ACC112 (cell line): ENCODE data around the gene RAB12.
"Not testable (repeated sequence)": the region's sequence is repeated elsewhere in the genome, so short reads cannot be mapped to it uniquely, and the experiment has no call there.

Source experiments
- H2AFZ ChIP-seq: fragments of 200-600 bp; sonication (generic); one replicate; pipeline ENCODE4 v1.6.0; 2017; ENCODE audit warnings: antibody characterized with exemption, low read length; ENCODE audit not compliant: unreplicated experiment
- H3K27ac ChIP-seq: fragments of 200-600 bp; sonication (generic); 2 replicates; pipeline ENCODE4 v1.5.1; 2014; ENCODE audit warnings: low read depth, mild to moderate bottlenecking, antibody characterized with exemption, low read length, moderate library complexity
- H3K27me3 ChIP-seq: fragments of 200-600 bp; sonication (generic); 2 replicates; pipeline ENCODE4 v1.6.1; 2014; ENCODE audit warnings: mild to moderate bottlenecking, antibody characterized with exemption, low read length, moderate library complexity, mixed read lengths; ENCODE audit not compliant: insufficient read depth
- H3K36me3 ChIP-seq: fragments of 200-600 bp; sonication (generic); 2 replicates; pipeline ENCODE4 v1.6.1; 2016; ENCODE audit warnings: mild to moderate bottlenecking, antibody characterized with exemption, low read length, moderate library complexity, mixed read lengths; ENCODE audit not compliant: insufficient read depth
- H3K4me1 ChIP-seq: fragments of 200-600 bp; sonication (generic); one replicate; pipeline ENCODE4 v1.6.1; 2016; ENCODE audit warnings: low read length, mixed read lengths; ENCODE audit not compliant: insufficient read depth, unreplicated experiment, control insufficient read depth
- H3K4me3 ChIP-seq: fragments of 200-600 bp; sonication (generic); 2 replicates; pipeline ENCODE4 v1.5.1; 2014; ENCODE audit warnings: mild to moderate bottlenecking, low read depth, low read length
- H3K79me2 ChIP-seq: fragments of 200-600 bp; sonication (generic); one replicate; pipeline ENCODE4 v1.6.0; 2016; ENCODE audit warnings: low read length; ENCODE audit not compliant: control insufficient read depth, unreplicated experiment, insufficient read depth

The RAB12 gene, protein sequence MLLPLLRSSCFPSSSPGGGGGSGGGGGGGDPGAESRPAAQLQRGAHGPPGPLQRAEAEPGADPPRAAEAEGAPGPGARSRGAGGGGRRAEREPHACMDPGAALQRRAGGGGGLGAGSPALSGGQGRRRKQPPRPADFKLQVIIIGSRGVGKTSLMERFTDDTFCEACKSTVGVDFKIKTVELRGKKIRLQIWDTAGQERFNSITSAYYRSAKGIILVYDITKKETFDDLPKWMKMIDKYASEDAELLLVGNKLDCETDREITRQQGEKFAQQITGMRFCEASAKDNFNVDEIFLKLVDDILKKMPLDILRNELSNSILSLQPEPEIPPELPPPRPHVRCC

DNA sequence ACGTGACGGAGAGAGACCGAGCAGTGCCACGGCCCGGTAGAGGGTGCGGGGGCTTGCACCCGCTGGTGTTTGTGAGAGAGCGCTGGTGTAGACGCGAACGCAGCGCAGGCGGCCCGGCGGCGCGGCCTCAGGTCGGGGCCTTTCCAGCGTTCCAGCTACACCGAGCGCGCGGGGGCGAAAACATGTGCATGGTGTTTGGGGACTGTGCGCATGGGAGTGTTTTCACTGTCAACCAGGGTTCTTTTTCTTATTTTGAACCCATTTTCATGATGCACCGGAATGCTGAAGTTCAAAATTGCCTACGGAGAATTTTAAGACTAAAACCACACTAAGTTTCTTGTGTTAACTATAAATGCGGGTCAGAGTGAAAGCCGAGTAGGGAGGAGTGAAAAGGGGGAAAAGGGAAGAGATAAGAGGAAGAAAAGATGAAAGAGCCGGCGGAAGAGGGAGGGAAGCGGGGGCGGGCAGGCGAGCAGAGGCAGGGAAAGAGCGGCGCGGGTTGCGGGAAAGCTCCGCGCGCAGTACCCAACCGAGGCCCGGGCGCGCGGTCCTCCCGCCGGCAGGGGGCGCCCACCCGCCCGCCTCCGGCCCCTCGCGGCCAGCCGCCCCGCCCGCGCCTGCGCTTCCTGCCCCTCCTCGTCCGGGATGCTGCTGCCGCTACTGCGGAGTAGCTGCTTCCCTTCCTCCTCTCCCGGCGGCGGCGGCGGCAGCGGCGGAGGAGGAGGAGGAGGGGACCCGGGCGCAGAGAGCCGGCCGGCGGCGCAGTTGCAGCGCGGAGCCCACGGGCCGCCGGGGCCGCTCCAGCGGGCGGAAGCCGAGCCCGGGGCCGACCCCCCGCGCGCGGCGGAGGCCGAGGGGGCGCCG is at the start of gene RAB12:
Gene RAB12, plus strand, starts transcription at position 643 of the 864 bp plus-strand sequence. Its CDS starts 3 bp downstream, at position 646.
- Histone ChIP-seq H3K27me3 (no peaks in the 10 kb centered on the region), H3K36me3 (peaks cover 7% of the 10 kb centered on the region; the same call in 1 of the 2 replicates), H2AFZ (peak within 1 kb of the TSS; percentile 100), H3K4me1 (peaks cover 33% of the 10 kb centered on the region), H3K4me3 (peak within 1 kb of the TSS; percentile 91), H3K27ac (peak within 1 kb of the TSS; percentile 53), H3K79me2 (peaks cover 45% of the 10 kb centered on the region)

DNA sequence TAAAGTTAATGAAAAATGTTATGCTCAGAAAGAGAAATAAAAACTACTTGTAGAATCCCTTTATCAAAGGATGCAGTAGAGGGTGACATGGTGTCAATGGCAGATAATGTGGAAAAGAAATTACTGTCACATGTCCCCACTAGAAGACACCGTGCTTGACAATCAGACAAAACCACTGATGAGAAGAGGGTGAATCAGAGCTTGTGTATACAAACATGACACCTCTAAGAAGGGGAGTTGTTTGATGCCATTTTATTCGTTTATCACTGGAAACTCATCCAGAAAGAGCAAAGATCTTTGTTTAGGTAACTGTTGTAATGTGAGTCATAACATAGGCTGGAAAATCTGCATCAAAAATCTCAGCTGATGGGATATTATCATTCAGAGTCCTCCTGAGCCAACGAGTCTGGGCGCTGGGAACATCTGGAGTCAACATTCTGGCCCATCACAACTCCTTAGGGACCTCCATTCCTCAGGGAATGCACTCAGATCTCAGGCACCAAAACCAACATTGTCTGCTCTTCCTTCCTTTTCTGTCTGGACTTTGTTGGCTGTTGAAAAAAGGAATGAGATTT is 49.5 kb upstream of the RAB12 start:
- Histone ChIP-seq H3K36me3 (no peaks in the 10 kb centered on the region), H3K79me2 (no peaks in the 10 kb centered on the region), H3K27ac (no peak overlapping the region), H3K4me3 (no peak overlapping the region), H2AFZ (no peak overlapping the region), H3K27me3 (peaks cover 71% of the 10 kb centered on the region), H3K4me1 (no peaks in the 10 kb centered on the region)

DNA sequence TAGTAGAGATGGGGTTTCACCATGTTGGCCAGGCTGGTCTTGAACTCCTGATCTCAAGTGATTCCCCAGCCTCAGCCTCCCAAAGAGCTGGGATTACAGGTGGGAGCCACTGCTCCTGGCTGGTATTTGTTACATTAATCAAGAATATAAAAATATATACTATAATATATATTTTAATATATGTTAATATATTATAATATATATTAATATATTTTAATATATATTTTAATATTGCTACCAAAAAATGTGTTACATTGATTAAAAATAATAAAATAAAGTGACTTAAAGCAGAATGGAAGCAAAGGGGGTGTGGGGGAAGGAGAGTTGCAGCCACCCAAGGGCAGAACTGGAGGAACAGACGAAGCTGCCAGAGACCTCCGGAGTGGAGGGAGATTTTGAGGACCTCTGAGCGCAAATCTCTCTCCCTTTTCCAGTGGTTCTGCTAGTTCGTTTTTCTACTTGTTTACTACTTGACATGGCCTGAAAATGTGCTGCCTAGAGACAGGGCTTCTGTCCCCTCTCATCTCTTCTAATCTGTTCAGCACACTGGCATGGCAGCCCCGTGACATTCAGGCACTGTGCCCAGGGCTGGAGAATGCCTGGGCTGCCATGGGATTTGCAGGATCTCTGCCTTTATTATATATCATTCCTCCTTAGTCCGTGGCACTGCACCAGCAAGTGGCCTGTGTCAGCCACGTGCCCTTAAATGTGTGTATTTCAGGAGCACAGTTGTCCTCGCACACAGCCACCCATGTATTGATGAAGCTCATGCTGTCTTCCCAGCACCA is 47.9 kb upstream of the RAB12 start:
- Histone ChIP-seq H3K27ac (no peak overlapping the region), H3K4me3 (no peak overlapping the region), H2AFZ (no peak overlapping the region), H3K36me3 (no peaks in the 10 kb centered on the region), H3K4me1 (no peaks in the 10 kb centered on the region), H3K27me3 (peaks cover 64% of the 10 kb centered on the region), H3K79me2 (no peaks in the 10 kb centered on the region)

DNA sequence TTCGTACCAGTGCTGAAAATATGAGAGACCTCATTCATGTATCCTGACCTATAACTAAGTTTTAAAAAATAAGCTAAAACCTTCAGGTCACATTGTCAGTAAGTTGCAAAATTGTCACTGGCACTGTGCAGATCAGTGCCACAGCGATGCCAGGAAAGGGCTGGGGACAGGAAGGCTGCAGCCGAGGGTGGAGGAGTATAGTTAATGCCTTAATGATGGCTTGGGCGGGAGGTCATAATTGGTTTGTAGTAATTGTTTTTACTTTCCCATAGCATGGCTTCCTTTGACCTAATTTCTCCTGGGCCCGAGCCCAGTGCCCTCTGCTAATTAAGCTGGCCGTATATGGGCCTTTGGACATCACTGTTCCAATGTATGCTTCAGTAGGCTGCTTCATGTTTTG is 47.2 kb upstream of the RAB12 start:
- Histone ChIP-seq H3K27ac (no peak overlapping the region), H2AFZ (no peak overlapping the region), H3K79me2 (no peaks in the 10 kb centered on the region), H3K4me1 (no peaks in the 10 kb centered on the region), H3K27me3 (peaks cover 62% of the 10 kb centered on the region), H3K4me3 (no peak overlapping the region), H3K36me3 (no peaks in the 10 kb centered on the region)

DNA sequence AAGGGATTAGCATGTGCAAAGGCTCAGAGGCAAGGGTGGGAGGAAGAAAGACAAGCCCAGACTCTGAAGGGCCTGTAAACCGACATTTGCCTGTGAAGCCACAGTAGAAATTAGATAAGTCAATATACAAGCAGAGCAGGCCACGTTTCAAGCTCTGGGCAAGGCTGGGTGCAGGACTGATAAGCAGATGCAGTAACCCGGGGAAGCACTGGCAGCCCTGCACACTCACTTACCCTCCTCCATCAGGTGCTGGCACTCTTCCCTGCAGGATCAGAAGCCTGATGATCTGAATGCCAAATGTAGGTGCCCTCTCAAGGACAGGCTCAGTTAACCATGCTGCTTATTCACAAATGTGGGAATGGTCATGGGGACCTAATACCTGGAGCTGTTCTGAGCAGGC is 46.3 kb upstream of the RAB12 start:
- Histone ChIP-seq H3K4me1 (no peaks in the 10 kb centered on the region), H2AFZ (no peak overlapping the region), H3K27ac (no peak overlapping the region), H3K27me3 (peaks cover 61% of the 10 kb centered on the region), H3K36me3 (no peaks in the 10 kb centered on the region), H3K4me3 (no peak overlapping the region), H3K79me2 (no peaks in the 10 kb centered on the region)

DNA sequence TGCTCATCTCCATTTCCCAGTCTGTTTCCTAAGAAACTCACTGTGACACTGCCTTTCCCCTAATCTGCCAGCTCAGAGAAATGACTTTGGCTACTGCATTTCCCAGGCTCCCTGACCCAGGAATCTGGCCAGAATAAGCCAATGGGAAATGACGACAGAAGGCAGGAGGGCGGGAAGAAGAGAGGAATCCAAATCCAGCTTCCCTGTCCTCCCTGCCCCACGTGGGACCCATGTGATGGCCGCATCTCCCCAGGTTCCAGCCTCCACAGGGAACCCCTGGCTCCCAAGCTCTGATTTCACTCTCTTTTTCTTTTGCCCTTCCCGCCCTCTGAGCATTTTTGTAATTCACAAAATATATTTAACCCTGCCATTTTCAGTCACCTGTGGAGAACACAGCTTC is 37.8 kb upstream of the RAB12 start:
- H3K4me3 ChIP-seq = no peak overlapping the region
- no peak overlapping the region for H2AFZ ChIP-seq
- no peaks in the 10 kb centered on the region for H3K4me1 ChIP-seq
- no peaks in the 10 kb centered on the region for H3K79me2 ChIP-seq
- H3K36me3 ChIP-seq = no peaks in the 10 kb centered on the region
- H3K27ac ChIP-seq = no peak overlapping the region
- peaks cover 26% of the 10 kb centered on the region; the same call in 1 of the 2 replicates for H3K27me3 ChIP-seq

DNA sequence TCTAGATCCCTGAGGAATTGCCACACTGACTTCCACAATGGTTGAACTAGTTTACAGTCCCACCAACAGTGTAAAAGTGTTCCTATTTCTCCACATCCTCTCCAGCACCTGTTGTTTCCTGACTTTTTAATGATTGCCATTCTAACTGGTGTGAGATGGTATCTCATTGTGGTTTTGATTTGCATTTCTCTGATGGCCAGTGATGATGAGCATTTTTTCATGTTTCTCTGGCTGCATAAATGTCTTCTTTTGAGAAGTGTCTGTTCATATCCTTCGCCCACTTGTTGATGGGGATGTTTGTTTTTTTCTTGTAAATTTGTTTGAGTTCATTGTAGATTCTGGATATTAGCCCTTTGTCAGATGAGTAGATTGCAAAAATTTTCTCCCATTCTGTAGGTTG is 35.5 kb upstream of the RAB12 start:
- H3K27me3 ChIP-seq = peaks cover 18% of the 10 kb centered on the region; the same call in 1 of the 2 replicates
- H3K36me3 ChIP-seq, H3K79me2 ChIP-seq, H3K4me1 ChIP-seq, H3K27ac ChIP-seq, H2AFZ ChIP-seq, H3K4me3 ChIP-seq: not testable (repeated sequence)

DNA sequence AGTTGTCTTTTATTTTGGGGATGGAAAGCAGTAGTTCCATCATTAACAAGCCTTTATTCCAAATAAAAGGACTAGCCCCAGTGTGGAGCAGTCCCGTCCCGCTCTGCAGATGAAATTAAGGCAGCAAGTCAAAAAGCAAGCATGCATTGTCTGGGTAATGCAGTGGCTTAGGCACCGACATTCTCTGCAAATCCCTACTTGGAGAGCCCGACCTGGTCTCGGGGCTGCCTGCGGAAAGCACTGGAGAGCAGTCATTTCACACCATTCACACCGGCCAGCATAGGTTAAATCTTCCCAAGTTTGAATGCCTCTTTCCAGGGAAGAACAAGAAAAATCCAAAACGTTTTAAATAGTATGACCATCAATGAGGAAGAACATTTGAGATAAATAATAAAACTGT is 24.4 kb upstream of the RAB12 start:
- Histone ChIP-seq H3K27ac (no peak overlapping the region), H3K27me3 (peaks cover 74% of the 10 kb centered on the region), H3K4me1 (no peaks in the 10 kb centered on the region), H2AFZ (no peak overlapping the region), H3K36me3 (no peaks in the 10 kb centered on the region), H3K4me3 (no peak overlapping the region), H3K79me2 (no peaks in the 10 kb centered on the region)

DNA sequence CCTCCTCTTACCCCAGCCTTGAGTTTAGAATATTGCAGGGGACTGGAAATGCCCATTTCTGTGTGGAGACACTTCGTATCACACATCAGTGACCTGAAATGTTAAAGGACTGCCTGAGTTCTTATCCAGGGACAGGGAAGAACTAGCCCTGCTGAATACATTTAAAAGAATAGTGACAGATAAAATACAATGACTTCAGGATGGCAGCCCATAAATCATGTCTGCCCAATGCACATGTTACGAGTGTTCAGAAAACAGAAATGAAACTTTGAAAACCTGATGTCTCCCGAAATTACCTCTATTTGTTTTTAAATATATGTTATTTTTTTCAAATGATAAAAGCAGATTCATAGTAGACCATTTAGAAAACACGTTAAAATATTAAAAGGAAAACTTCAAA is 22.3 kb upstream of the RAB12 start:
- H3K36me3 ChIP-seq = no peaks in the 10 kb centered on the region
- H3K27ac ChIP-seq = no peak overlapping the region
- peaks cover 70% of the 10 kb centered on the region for H3K27me3 ChIP-seq
- H3K79me2 ChIP-seq = no peaks in the 10 kb centered on the region
- no peak overlapping the region for H2AFZ ChIP-seq
- no peaks in the 10 kb centered on the region for H3K4me1 ChIP-seq
- H3K4me3 ChIP-seq = no peak overlapping the region

DNA sequence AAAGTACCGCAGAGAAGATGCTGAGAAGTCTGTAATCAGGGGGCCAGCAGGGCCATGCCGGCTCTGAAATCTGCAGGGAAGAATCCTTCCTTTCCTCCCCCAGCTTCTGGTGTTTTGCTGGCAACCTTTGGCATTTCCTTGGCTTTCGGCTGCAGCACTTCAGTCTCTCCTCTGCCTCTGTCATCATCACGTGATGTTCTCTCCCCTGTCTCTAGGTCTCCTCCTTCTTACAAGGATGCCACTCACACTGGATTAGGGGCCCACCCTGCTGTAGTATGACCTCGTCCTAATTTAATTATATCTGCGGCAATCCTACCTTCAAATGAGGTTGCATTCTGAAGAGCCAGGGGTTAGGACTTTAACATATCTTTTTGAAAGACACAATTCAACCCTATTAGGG is 13.8 kb upstream of the RAB12 start:
- H2AFZ ChIP-seq = no peak overlapping the region
- H3K36me3 ChIP-seq = no peaks in the 10 kb centered on the region
- no peaks in the 10 kb centered on the region for H3K79me2 ChIP-seq

More for the DNA sequence above, 13.8 kb upstream of the RAB12 start:
- Histone ChIP-seq H3K27me3 (peaks cover 17% of the 10 kb centered on the region), H3K4me3 (no peak overlapping the region), H3K4me1 (no peaks in the 10 kb centered on the region), H3K27ac (no peak overlapping the region)
